Left lung (tissue), 10 donors: Measurements from ENCODE around the gene ARHGEF17. TPM values are rescaled to one million over a fixed set of nuclear protein-coding genes. Genes with fewer than 3 reads are reported as not detected.

ENCODE experiments used
- ATAC-seq: fragments of 200-7000 bp; cut with Tn5 transposase; one replicate; pipeline ENCODE4 v1.9.1; 2020; ENCODE audit warnings: moderate library complexity
- DNase-seq, 4 donors: peaks; one replicate each; pipeline ENCODE4 v3.0.0-alpha.2; 2013 to 2020
- H3K27ac ChIP-seq, 2 donors: fragments of 200-600 bp; sonication (generic) in 1 of 2; one replicate each; pipeline versions ENCODE4 v1.5.0 to v1.8.0; 2020 to 2021
- H3K27me3 ChIP-seq, 2 donors: fragments of 200-600 bp; sonication (generic) in 1 of 2; one replicate each; pipeline versions ENCODE4 v1.5.0 to v1.8.0; 2020 to 2021
- H3K36me3 ChIP-seq, 2 donors: fragments of 200-600 bp; sonication (generic) in 1 of 2; one replicate each; pipeline versions ENCODE4 v1.5.0 to v1.8.0; 2020 to 2021
- H3K4me1 ChIP-seq, 2 donors: fragments of 200-600 bp; one replicate each; pipeline ENCODE4 v1.8.0; 2021
- H3K4me3 ChIP-seq, 2 donors: fragments of 200-600 bp; sonication (generic) in 1 of 2; one replicate each; pipeline versions ENCODE4 v1.5.0 to v1.8.0; 2020 to 2021; ENCODE audit warnings: mild to moderate bottlenecking in 1 of 2
- H3K9me3 ChIP-seq, 2 donors: fragments of 200-600 bp; sonication (generic) in 1 of 2; one replicate each; pipeline versions ENCODE4 v1.5.0 to v1.8.0; 2020 to 2021
- CTCF ChIP-seq, 2 donors: fragments of 200-600 bp; sonication (generic) in 1 of 2; IDR thresholded peaks; one replicate each; pipeline versions ENCODE4 v1.5.0 to v1.8.0; 2021; ENCODE audit warnings: antibody characterized with exemption in 2 of 2
- intact Hi-C, 2 donors: fragments of 100-400 bp; cut with DNase I; formaldehyde crosslinking; loops; one replicate each; pipeline versions ENCODE4 v1.11.2 to v1.14.2; 2022
- polyA plus RNA-seq, 6 donors: library from polyadenylated mRNA; unstranded; fragments of 120-200 nt; gene quantifications; one replicate each; pipeline ENCODE4 v1.2.1, GENCODE V29; 2013; ENCODE audit not compliant: insufficient read length in 6 of 6
- total RNA-seq, 2 donors: library from RNA; stranded (reverse); fragmentation: NEBNext Ultra II Directional; extraction: Animal tissue kit (Norgen Biotek cat#: 25700); gene quantifications; one replicate each; pipeline ENCODE4 v1.2.1, GENCODE V29; 2021
- donor health status: DM: no; HTN: yes; CAD: no.
- donor health status: DM: no; HTN: no; CAD: no.

ARHGEF17 gene
- total and polyA plus RNA-seq, 8 donors = 56.3 to 95.8 (median 82.8) TPM

- Histone ChIP-seq H3K36me3 (peaks cover 0 to 44% of the 10 kb centered on the region in 2 donors), H3K27ac (peak overlapping the region in 1 of 2 donors; percentile 3), H3K9me3 (no peaks in the 10 kb centered on the region), H3K4me3 (no peak overlapping the region), H3K27me3 (no peaks in the 10 kb centered on the region), H3K4me1 (peaks cover 12 to 39% of the 10 kb centered on the region in 2 donors)
- DNase-seq (no peak), ATAC-seq (peak; percentile 31)
- no peak for TF ChIP-seq CTCF (IDR thresholded peaks at IDR 0.05)
- intact Hi-C loops = no loop called here
Observed at GRCh38 chr11:73413256-73413655, 105.2 kb downstream of the ARHGEF17 start.

GRCh38 chr11:73414977-73415651, 107.0 kb downstream of the ARHGEF17 start:
- H3K4me3 ChIP-seq = no peak overlapping the region
- ATAC-seq (peak; percentile 35), DNase-seq (no peak)
- H3K27ac ChIP-seq = peak overlapping the region; percentile 30 to 57
- intact Hi-C loops = no loop called here
- H3K27me3 ChIP-seq = no peaks in the 10 kb centered on the region
- peaks cover 0 to 43% of the 10 kb centered on the region in 2 donors for H3K36me3 ChIP-seq
- no peaks in the 10 kb centered on the region for H3K9me3 ChIP-seq
- no peak for TF ChIP-seq CTCF (IDR thresholded peaks at IDR 0.05)
- H3K4me1 ChIP-seq = peaks cover 12 to 39% of the 10 kb centered on the region in 2 donors

GRCh38 chr11:73415854-73416615, 108.0 kb downstream of the ARHGEF17 start:
- H3K27ac ChIP-seq = peak overlapping the region; percentile 8 to 30
- no peak for ATAC-seq
- DNase-seq = no peak
- no peaks in the 10 kb centered on the region for H3K9me3 ChIP-seq
- no peaks in the 10 kb centered on the region for H3K27me3 ChIP-seq
- no peak for TF ChIP-seq CTCF (IDR thresholded peaks at IDR 0.05)
- intact Hi-C loops = no loop called here
- H3K36me3 ChIP-seq = peaks cover 0 to 38% of the 10 kb centered on the region in 2 donors
- peaks cover 12 to 39% of the 10 kb centered on the region in 2 donors for H3K4me1 ChIP-seq
- H3K4me3 ChIP-seq = no peak overlapping the region

GRCh38 chr11:73416786-73417185, 108.7 kb downstream of the ARHGEF17 start:
- DNase-seq (no peak), ATAC-seq (peak; percentile 20)
- no peaks in the 10 kb centered on the region for H3K27me3 ChIP-seq
- no peak for TF ChIP-seq CTCF (IDR thresholded peaks at IDR 0.05)
- H3K9me3 ChIP-seq = no peaks in the 10 kb centered on the region
- H3K4me1 ChIP-seq = peaks cover 12 to 39% of the 10 kb centered on the region in 2 donors
- H3K36me3 ChIP-seq = peaks cover 0 to 30% of the 10 kb centered on the region in 2 donors
- intact Hi-C loops = no loop called here
- no peak overlapping the region for H3K4me3 ChIP-seq
- H3K27ac ChIP-seq = no peak overlapping the region

Other genes with a start within 250 kb of the ARHGEF17 start
- 10 to 100 TPM; 48.7 to 58.2 TPM for gene FCHSD2, start 166.0 kb upstream of the ARHGEF17 start, total RNA-seq
- 10 to 100 TPM; 46.2 to 49.6 (median 48.3) TPM for gene FCHSD2, start 166.0 kb upstream of the ARHGEF17 start, polyA plus RNA-seq
- gene P2RY2, start 90.0 kb upstream of the ARHGEF17 start, total RNA-seq = 10 to 100 TPM in 1 of 2 donors, 1 to 10 TPM in 1; 9.3 to 10.3 TPM
- 1 to 10 TPM in 5 of 6 donors, under 1 TPM in 1; 0.83 to 1.5 (median 1.2) TPM for gene P2RY2, start 90.0 kb upstream of the ARHGEF17 start, polyA plus RNA-seq
- gene P2RY6, start 35.9 kb upstream of the ARHGEF17 start, total RNA-seq = 1 to 10 TPM; 2.2 to 4.8 TPM
- gene P2RY6, start 35.9 kb upstream of the ARHGEF17 start, polyA plus RNA-seq = 1 to 10 TPM in 5 of 6 donors, under 1 TPM in 1; 0.87 to 2.8 (median 1.9) TPM
- 10 to 100 TPM; 11.7 to 30.7 TPM for gene RELT, start 68.1 kb downstream of the ARHGEF17 start, total RNA-seq
- gene RELT, start 68.1 kb downstream of the ARHGEF17 start, polyA plus RNA-seq = 1 to 10 TPM; 2.7 to 5.2 (median 3.3) TPM